HFFc6 (cell line): ENCODE results near the gene OR2T27. TPM values are rescaled to one million over a fixed set of nuclear protein-coding genes. Genes with fewer than 3 reads are reported as not detected.

Experiments used
- DNase-seq: peaks from one replicate; pipeline ENCODE4 v3.0.0-alpha.2; 2018
- H3K27ac Mint-ChIP-seq: 2 replicates; pipeline ENCODE4 v1.8.0; 2020; ENCODE audit warnings: mild to moderate bottlenecking, mixed read lengths
- H3K27me3 Mint-ChIP-seq: 2 replicates; pipeline ENCODE4 v1.8.0; 2021; ENCODE audit warnings: mild to moderate bottlenecking, moderate library complexity, mixed read lengths; ENCODE audit not compliant: insufficient read depth
- H3K36me3 Mint-ChIP-seq: 2 replicates; pipeline ENCODE4 v1.8.0; 2021; ENCODE audit warnings: low read depth, mixed read lengths
- H3K4me1 Mint-ChIP-seq: 2 replicates; pipeline ENCODE4 v1.8.0; 2020; ENCODE audit warnings: low read depth, mixed read lengths
- H3K4me3 Mint-ChIP-seq: 2 replicates; pipeline ENCODE4 v1.8.0; 2020; ENCODE audit warnings: mild to moderate bottlenecking, moderate library complexity, mixed read lengths
- H3K9me3 Mint-ChIP-seq: 2 replicates; pipeline ENCODE4 v1.8.0; 2020; ENCODE audit warnings: mild to moderate bottlenecking, mixed read lengths
- total RNA-seq, 6 experiments: library from RNA; stranded (reverse); fragmentation: NEBNext Ultra II Directional; extraction: Animal tissue kit (Norgen Biotek cat#: 25700); gene quantifications; 2 replicates in 1 of 6; 3 replicates in 5 of 6; pipeline ENCODE4 v1.2.3, GENCODE V29; 2021
- TF ChIP-seq, protein P1 (sequence below): fragments of 200-600 bp; sonication (generic); IDR thresholded peaks from 2 replicates; pipeline ENCODE4 v1.5.0; 2021; ENCODE audit warnings: antibody characterized with exemption, mild to moderate bottlenecking

OR2T27 gene
- total RNA-seq, 6 experiments from 2014 or later: not detected

DNA sequence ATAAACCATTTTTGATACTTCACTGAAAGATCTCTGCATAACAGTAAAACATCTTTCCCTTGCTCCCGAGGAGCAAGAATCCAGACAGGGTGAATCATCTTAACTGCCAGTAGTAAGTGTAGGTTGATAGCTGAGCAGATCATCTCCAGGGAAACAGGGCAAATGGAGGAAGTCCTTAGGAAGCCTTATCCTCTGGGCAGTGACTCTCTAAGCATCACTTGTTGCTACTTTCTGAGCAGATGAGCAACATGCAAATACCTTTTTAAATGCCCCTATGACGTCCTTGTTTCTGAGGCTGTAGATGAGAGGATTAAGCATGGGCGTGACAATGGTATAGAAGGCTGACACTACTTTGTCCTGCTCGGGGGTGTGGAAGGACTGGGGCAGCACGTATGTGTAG lies 29.4 kb downstream of the OR2T27 start:
- TF ChIP-seq, protein P1, sequence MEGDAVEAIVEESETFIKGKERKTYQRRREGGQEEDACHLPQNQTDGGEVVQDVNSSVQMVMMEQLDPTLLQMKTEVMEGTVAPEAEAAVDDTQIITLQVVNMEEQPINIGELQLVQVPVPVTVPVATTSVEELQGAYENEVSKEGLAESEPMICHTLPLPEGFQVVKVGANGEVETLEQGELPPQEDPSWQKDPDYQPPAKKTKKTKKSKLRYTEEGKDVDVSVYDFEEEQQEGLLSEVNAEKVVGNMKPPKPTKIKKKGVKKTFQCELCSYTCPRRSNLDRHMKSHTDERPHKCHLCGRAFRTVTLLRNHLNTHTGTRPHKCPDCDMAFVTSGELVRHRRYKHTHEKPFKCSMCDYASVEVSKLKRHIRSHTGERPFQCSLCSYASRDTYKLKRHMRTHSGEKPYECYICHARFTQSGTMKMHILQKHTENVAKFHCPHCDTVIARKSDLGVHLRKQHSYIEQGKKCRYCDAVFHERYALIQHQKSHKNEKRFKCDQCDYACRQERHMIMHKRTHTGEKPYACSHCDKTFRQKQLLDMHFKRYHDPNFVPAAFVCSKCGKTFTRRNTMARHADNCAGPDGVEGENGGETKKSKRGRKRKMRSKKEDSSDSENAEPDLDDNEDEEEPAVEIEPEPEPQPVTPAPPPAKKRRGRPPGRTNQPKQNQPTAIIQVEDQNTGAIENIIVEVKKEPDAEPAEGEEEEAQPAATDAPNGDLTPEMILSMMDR: no peak
- Mint-ChIP-seq H3K36me3 (no peaks in the 10 kb centered on the region), H3K4me1 (no peaks in the 10 kb centered on the region), H3K4me3 (no peak overlapping the region), H3K9me3 (no peaks in the 10 kb centered on the region), H3K27me3 (peaks cover 2% of the 10 kb centered on the region; the same call in 1 of the 2 replicates), H3K27ac (no peak overlapping the region)
- DNase-seq: no peak

DNA sequence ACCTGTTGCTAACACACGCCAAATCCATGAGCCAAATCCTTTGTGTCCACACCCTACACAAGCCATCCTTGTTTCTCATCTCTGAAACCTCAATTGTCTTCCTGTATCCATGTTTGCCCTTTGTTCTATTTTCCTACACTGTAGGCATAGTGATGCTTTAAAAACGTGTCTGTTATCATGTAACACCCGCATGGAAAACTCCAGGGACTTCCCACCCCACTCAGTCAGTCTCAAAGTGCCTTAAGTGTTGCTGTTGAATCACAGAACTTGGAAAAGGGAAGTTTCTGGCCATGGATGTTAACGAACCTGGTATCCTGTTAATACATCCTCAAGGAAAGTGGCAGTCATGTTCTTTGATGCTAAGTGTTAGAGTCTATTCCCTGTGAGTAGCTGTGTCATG lies 30.2 kb downstream of the OR2T27 start:
- Mint-ChIP-seq H3K36me3 (no peaks in the 10 kb centered on the region), H3K27ac (no peak overlapping the region), H3K4me1 (no peaks in the 10 kb centered on the region), H3K9me3 (no peaks in the 10 kb centered on the region), H3K27me3 (peaks cover 2% of the 10 kb centered on the region; the same call in 1 of the 2 replicates), H3K4me3 (no peak overlapping the region)
- TF ChIP-seq, protein P1: no peak
- no peak for DNase-seq

DNA sequence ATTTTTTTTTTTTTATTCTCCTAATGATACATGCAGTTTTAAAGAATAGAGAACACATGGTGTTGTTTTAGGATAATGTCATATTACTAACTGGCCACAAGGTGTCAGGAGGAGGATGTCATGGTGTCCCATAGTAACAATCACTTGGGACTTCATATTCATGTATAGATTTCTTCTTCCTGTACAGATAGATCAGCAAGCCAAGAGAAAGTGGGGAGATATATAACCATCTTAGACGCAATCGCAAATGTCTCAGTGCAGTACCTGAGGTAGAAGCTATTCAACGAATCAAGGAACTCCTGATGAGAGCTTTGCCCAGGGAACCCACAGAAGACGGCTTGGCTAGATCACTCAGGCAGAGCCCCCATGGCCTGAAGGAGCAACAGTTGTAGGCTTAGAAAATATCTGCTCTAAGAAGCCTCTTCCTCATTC lies 32.7 kb downstream of the OR2T27 start:
- no peaks in the 10 kb centered on the region for H3K4me1 Mint-ChIP-seq
- DNase-seq: peak; percentile 14
- TF ChIP-seq, protein P1: peak; percentile 69

DNA sequence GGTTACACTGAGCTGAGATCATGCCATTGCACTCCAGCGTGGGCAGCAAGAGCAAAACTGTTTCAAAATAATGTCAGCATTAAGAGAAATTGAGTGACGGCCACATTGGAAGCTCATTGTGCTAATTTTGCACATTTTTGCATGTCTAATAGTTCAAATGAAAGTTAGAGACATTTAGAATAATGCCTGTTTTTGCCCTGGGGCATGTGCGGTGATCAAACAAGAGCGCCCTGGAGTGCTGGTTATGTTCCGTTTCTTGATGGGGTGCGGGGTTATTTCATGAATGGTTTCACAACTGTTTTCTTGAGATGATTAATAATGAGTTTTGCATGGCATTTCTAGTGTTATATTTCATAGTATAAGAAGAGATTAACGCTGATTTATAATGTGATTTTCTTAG lies 33.6 kb downstream of the OR2T27 start:
- Mint-ChIP-seq H3K4me3 (no peak overlapping the region), H3K36me3 (no peaks in the 10 kb centered on the region), H3K27me3 (peaks cover 2% of the 10 kb centered on the region; the same call in 1 of the 2 replicates), H3K4me1 (no peaks in the 10 kb centered on the region), H3K9me3 (no peaks in the 10 kb centered on the region), H3K27ac (no peak overlapping the region)
- no peak for DNase-seq
- TF ChIP-seq, protein P1: no peak

More for the DNA sequence above, 32.7 kb downstream of the OR2T27 start:
- Mint-ChIP-seq H3K27me3 (peaks cover 2% of the 10 kb centered on the region; the same call in 1 of the 2 replicates), H3K4me3 (no peak overlapping the region), H3K9me3 (no peaks in the 10 kb centered on the region), H3K27ac (no peak overlapping the region), H3K36me3 (no peaks in the 10 kb centered on the region)

DNA sequence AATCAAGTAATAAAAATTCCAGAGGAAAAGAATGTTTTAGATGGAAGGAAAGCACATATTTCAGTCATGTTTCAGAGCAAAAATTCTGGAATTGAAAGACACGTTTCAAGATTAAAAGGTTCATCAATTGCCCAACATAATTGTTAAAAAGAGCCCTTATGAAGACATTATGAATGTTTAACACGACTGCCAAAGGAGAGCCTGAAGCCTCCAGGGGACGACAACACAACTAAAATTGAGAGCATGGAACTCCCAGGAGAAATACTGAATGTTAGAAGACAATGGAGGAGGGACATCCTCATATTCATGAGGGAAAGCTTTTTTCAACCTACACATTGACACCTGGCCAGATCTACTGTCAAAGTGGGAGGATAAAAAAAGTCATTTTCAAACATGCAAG lies 36.5 kb downstream of the OR2T27 start:
- peak; percentile 25 for DNase-seq
- H3K4me3 Mint-ChIP-seq: no peak overlapping the region
- H3K4me1 Mint-ChIP-seq: no peaks in the 10 kb centered on the region
- no peaks in the 10 kb centered on the region for H3K36me3 Mint-ChIP-seq
- H3K9me3 Mint-ChIP-seq: no peaks in the 10 kb centered on the region
- no peak overlapping the region for H3K27ac Mint-ChIP-seq
- H3K27me3 Mint-ChIP-seq: peaks cover 2% of the 10 kb centered on the region; the same call in 1 of the 2 replicates
- TF ChIP-seq, protein P1: peak; percentile 71

DNA sequence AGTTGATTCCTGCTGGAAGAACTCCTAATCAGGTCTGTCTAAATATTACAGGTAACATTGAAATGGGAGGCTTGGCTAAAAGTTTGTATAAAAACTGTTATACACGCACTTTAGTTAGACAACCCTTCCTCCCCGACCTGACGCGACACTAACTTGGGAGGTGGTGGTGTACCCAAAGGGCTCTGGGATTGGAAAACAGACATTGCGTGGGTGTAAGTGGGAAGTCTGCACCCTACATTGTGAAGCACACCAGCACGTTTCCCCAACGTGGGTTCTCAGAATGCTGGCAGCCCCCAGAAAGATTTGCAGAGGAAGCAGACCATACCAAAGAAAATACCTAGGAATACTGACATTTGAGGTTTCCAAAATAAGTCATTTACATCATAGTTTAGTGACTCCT lies 37.2 kb downstream of the OR2T27 start:
- TF ChIP-seq, protein P1: no peak
- H3K36me3 Mint-ChIP-seq: no peaks in the 10 kb centered on the region

More for the DNA sequence above, 37.2 kb downstream of the OR2T27 start:
- DNase-seq: no peak
- H3K4me1 Mint-ChIP-seq: no peaks in the 10 kb centered on the region
- H3K4me3 Mint-ChIP-seq: no peak overlapping the region
- H3K27me3 Mint-ChIP-seq: peaks cover 2% of the 10 kb centered on the region; the same call in 1 of the 2 replicates
- no peaks in the 10 kb centered on the region for H3K9me3 Mint-ChIP-seq
- H3K27ac Mint-ChIP-seq: no peak overlapping the region
